GM12878 (cell line): Measurements from ENCODE around the gene SORT1.

Experiments used
- FOXM1 ChIP-seq: IDR thresholded peaks from 2 replicates; pipeline ENCODE4 v1.6.1; 2012; ENCODE audit warnings: low read depth, mild to moderate bottlenecking, inconsistent platforms, low read length, moderate library complexity
- HDAC6 ChIP-seq: fragments of 200-600 bp; sonication (generic); IDR thresholded peaks from one replicate; pipeline ENCODE4 v1.8.0; 2017; ENCODE audit warnings: antibody characterized with exemption; ENCODE audit not compliant: unreplicated experiment
- MYC ChIP-seq: IDR thresholded peaks from 2 replicates; pipeline ENCODE4 v1.6.1; 2011; ENCODE audit warnings: mild to moderate bottlenecking, low read length, moderate library complexity, inconsistent platforms; ENCODE audit not compliant: insufficient read depth, insufficient replicate concordance, insufficient read length, severe bottlenecking
- NBN ChIP-seq: fragments of 450-650 bp; IDR thresholded peaks from 2 replicates; pipeline ENCODE4 v1.6.1; 2016
- NFIC ChIP-seq: IDR thresholded peaks from 2 replicates; pipeline ENCODE4 v1.6.1; 2012; ENCODE audit warnings: low read depth, mild to moderate bottlenecking, inconsistent platforms, low read length, moderate library complexity
- SMC3 ChIP-seq: IDR thresholded peaks from 2 replicates; pipeline ENCODE4 v1.6.1; 2011; ENCODE audit warnings: low read length, improper control_type of control experiment, borderline replicate concordance
- SP1 ChIP-seq: IDR thresholded peaks from one replicate; pipeline ENCODE4 v1.6.1; 2011; ENCODE audit warnings: low read depth, low read length
- SRF ChIP-seq, 2 experiments: IDR thresholded peaks; 2 replicates each; pipeline ENCODE4 v1.6.1; 2011; ENCODE audit warnings: low read depth in 2 of 2, low read length in 2 of 2, mild to moderate bottlenecking in 1 of 2, moderate library complexity in 1 of 2
- YY1 ChIP-seq: IDR thresholded peaks from 2 replicates; pipeline ENCODE4 v1.6.1; 2011; ENCODE audit warnings: low read depth, mild to moderate bottlenecking, low read length
- TF ChIP-seq, protein P1 (sequence below), 3 experiments: IDR thresholded peaks in 2 of 3; conservative IDR thresholded peaks in 1 of 3; 2 replicates each; pipeline ENCODE4 v1.5.1; 2011; ENCODE audit warnings: low read depth in 3 of 3, low read length in 3 of 3, mild to moderate bottlenecking in 3 of 3, control low read depth in 2 of 3, moderate library complexity in 2 of 3, inconsistent platforms in 1 of 3, mixed read lengths in 1 of 3; ENCODE audit not compliant: control insufficient read depth in 2 of 3, insufficient read depth in 1 of 3; ENCODE audit errors: extremely low read depth in 1 of 3

DNA sequence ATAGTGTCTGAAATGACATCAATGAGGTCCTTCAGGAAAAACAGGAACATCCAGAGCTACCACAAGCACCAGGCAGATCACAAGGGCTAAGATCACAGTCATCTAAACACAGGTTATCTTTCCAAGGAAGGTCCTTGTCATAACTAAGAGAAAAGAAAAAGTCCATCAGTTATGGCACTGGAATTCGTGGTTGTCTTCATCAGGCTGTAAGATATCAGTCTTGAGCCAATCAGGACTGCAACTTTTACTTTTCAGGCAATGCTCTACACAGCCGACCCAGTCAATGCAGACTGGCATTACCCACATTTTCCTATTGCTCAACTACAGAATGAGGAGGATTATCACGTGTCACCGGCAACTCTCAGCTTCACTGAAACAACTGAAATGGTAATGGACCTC is 26.4 kb downstream of the SORT1 start:
- no peak for TF ChIP-seq NFIC
- TF ChIP-seq SP1: no peak
- TF ChIP-seq MYC: no peak
- TF ChIP-seq, protein P1, sequence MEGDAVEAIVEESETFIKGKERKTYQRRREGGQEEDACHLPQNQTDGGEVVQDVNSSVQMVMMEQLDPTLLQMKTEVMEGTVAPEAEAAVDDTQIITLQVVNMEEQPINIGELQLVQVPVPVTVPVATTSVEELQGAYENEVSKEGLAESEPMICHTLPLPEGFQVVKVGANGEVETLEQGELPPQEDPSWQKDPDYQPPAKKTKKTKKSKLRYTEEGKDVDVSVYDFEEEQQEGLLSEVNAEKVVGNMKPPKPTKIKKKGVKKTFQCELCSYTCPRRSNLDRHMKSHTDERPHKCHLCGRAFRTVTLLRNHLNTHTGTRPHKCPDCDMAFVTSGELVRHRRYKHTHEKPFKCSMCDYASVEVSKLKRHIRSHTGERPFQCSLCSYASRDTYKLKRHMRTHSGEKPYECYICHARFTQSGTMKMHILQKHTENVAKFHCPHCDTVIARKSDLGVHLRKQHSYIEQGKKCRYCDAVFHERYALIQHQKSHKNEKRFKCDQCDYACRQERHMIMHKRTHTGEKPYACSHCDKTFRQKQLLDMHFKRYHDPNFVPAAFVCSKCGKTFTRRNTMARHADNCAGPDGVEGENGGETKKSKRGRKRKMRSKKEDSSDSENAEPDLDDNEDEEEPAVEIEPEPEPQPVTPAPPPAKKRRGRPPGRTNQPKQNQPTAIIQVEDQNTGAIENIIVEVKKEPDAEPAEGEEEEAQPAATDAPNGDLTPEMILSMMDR (IDR thresholded peaks at IDR 0.05 in 2 of 3, conservative IDR thresholded peaks at IDR 0.05 in 1 of 3; ENCODE audit: control insufficient read depth in 2 of 3, extremely low read depth in 1 of 3, insufficient read depth in 1 of 3, low read depth in 3 of 3, low read length in 3 of 3): no peak
- TF ChIP-seq NBN: no peak
- no peak for TF ChIP-seq FOXM1
- TF ChIP-seq SMC3: no peak
- no peak for TF ChIP-seq YY1
- TF ChIP-seq HDAC6: no peak
- TF ChIP-seq SRF (IDR thresholded peaks at IDR 0.05; ENCODE audit: low read depth in 2 of 2, low read length in 2 of 2): no peak
